GM19467 (cell line): ENCODE results near the gene ATP8A2.
"Not testable (repeated sequence)": the region's sequence is repeated elsewhere in the genome, so short reads cannot be mapped to it uniquely, and the experiment has no call there.

Experiments
- ATAC-seq: cut with Tn5 transposase; IDR thresholded peaks from one replicate; pipeline ENCODE4 v1.9.1; 2021; ENCODE audit warnings: mild to moderate bottlenecking, moderate library complexity; ENCODE audit not compliant: unreplicated experiment

ATP8A2 gene

GRCh38 chr13:25371875-25372283, at the start of gene ATP8A2:
Gene ATP8A2, plus strand, starts transcription at chr13:25371974. Its CDS starts 239 bp downstream, at chr13:25372213.
- ATAC-seq, result no peak

GRCh38 chr13:25324100-25324499, 47.7 kb upstream of the ATP8A2 start:
- ATAC-seq, result no peak

- no peak for ATAC-seq
Measured at GRCh38 chr13:25329706-25330105, 42.1 kb upstream of the ATP8A2 start.

DNA sequence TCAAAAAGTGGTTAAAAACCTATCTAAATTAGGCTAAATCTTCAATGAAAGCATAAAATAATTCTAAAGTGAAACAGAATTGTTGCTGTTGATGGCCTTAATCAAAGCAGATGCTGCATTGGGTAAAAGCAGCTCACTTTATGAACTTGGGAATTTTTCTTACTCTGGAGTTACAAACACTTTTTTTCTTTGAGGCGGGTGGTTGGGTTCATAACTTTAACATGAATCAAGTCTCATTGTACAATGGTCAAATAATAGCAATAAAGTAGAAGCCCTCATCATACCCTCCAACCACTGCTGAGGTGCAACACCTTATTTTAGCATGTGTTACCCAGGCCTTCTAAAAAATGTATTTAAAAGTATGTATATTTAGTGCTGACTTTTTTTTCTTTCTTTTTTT, 41.2 kb upstream of the ATP8A2 start:
- ATAC-seq, result no peak

GRCh38 chr13:25335856-25336255, 35.9 kb upstream of the ATP8A2 start:
- no peak for ATAC-seq

- no peak for ATAC-seq
Measured at GRCh38 chr13:25345576-25345975, 26.2 kb upstream of the ATP8A2 start.

DNA sequence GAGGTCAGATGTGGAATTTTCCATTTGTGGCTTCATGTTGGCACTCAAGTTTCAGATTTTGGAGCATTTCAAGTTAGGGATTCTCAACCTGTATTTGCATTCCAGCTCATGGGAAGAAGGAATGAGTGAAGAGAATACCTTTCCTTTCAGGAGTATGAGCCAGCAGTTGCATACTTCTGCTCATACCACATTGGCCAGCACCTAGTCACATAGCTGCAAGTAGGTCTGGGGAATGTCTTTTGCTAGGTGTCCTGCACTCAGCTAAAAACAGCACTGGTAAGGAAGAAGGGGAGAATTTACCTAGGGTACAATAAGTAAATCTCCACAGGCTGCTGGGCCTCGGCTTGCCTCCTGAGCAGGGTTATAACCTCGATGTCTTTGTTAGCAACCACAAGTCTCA, 24.6 kb upstream of the ATP8A2 start:
- no peak for ATAC-seq

- ATAC-seq, result no peak
Measured at GRCh38 chr13:25351404-25351803, 20.4 kb upstream of the ATP8A2 start.

- no peak for ATAC-seq
Measured at GRCh38 chr13:25352230-25352629, 19.5 kb upstream of the ATP8A2 start.

- ATAC-seq, result no peak
Measured at GRCh38 chr13:25352806-25353205, 19.0 kb upstream of the ATP8A2 start.

- ATAC-seq, result no peak
Measured at GRCh38 chr13:25353344-25353743, 18.4 kb upstream of the ATP8A2 start.

DNA sequence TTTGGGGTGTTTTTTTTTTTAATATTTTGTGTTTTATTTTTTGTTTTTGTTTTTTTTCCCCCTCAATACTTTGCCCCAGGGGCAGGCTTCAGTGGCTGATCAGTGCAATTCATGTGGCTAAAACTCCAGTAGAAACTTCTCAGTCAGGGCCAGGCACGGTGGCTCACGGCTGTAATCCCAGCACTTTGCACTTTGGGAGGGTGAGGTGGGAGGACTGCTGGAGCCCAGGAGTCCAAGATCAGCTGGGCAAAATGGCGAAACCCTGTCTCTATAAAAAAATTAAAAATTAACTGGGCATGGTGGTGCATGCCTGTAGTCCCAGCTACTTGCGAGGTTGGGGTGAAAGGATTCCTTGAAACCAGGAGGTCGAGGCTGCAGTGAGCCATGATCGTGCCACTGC, 17.4 kb upstream of the ATP8A2 start:
- no peak for ATAC-seq

DNA sequence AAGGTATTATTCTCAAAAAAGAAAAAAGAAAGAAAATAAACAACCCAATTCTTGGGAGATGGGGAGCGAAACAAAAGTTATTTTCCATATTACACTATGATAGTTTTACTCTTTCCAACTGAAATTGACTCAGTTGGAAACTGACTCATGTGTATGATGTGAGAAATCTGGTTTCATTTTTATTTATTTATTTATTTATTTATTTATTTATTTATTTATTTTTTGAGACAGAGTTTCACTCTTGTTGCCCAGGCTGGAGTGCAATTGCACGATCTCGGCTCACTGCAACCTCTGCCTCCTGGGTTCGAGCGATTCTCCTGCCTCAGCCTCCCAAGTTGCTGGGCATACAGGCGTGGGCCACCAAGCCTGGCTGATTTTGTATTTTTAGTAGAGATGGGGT, 11.3 kb upstream of the ATP8A2 start:
- not testable (repeated sequence) for ATAC-seq

DNA sequence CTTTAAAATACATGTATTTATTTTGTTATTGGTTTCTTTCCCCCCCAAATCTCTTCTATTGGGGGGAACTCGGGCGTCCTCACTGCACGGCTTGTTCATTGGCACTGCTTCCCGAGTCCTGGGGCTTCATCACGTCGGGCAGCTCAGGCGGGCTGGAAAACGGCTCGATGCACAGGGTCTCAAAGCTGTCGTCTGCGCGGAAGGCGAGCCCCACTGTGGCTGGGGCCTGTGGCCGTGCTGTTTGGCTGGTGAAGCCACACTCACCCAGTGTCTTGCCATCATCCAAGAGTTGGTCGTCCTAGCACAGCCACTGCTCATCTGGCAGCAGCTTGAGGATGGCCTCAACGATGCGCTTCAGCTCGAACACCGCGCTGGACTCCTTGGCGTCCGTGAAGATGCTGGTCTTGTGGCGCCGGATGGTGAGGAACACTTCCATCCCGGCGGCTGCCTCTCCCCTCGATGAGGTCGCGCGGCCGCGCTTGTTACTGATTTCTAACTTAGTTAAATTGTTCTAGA, 6.0 kb upstream of the ATP8A2 start:
- ATAC-seq, result no peak

- ATAC-seq, result no peak
Measured at GRCh38 chr13:25371158-25371874, 458 bp upstream of the ATP8A2 start.

- no peak for ATAC-seq
Measured at GRCh38 chr13:25372284-25373081, 709 bp downstream of the ATP8A2 start.

- no peak for ATAC-seq
Measured at GRCh38 chr13:25375727-25376358, 4.1 kb downstream of the ATP8A2 start.

- no peak for ATAC-seq
Measured at GRCh38 chr13:25377244-25377962, 5.6 kb downstream of the ATP8A2 start.

DNA sequence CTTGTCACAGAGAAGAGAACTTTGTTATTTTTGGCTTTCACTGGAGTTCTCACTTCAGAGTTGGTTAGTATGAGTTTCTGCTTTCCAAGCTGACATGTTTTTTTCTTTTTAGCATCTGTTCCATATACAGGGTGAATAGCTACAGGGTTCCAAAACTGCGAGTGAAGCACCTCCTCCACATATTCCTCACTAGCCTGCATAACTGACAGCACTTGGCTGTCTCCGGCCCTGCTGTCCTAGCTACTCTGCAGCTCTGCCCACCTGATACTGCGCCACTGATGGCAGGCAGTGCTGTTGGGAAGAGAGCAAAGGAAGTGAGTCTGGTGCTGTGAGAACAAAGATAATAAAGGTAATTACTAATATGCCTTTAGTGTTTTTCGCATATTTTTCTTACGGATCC, 6.8 kb downstream of the ATP8A2 start:
- no peak for ATAC-seq

DNA sequence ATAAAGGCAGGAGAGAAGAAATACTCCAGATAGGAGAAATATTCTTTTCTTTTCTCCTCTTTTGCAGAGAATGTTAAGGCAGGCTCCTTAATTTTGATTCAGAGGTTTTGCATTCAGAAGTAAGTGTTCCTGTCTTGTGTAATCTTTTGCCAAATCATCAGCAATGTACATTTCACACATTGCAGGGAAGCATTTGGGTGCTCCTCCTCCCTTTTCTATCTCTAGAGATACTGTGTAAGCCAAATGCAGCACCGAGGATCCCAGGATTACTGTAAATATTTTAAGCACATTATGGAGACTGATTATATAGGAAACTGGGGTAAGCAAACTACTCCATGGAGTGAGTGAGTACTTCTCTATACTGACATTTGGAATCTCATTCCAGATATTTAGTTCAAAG, 7.2 kb downstream of the ATP8A2 start:
- no peak for ATAC-seq

- ATAC-seq, result no peak
Measured at GRCh38 chr13:25380082-25380481, 8.3 kb downstream of the ATP8A2 start.
